T-helper 22 cell (primary cell): ENCODE measurements around the gene NBAS.

Source experiments
- DNase-seq: peaks from one replicate; pipeline ENCODE4 v3.0.0-alpha.2; 2020; ENCODE audit warnings: low read depth

The NBAS gene

GRCh38 chr2:15205562-15205961 lies 355.6 kb downstream of the NBAS start:
- DNase-seq: no peak

GRCh38 chr2:15201009-15201408 lies 360.1 kb downstream of the NBAS start:
- DNase-seq: no peak

GRCh38 chr2:15200581-15200980 lies 360.6 kb downstream of the NBAS start:
- no peak for DNase-seq

- DNase-seq: no peak
Observed at GRCh38 chr2:15198051-15198450, 363.1 kb downstream of the NBAS start.

GRCh38 chr2:15195813-15196212 lies 365.3 kb downstream of the NBAS start:
- DNase-seq: no peak

- no peak for DNase-seq
Observed at GRCh38 chr2:15191789-15192188, 369.3 kb downstream of the NBAS start.

- DNase-seq: no peak
Observed at GRCh38 chr2:15189216-15189615, 371.9 kb downstream of the NBAS start.

GRCh38 chr2:15187702-15188101 lies 373.4 kb downstream of the NBAS start:
- DNase-seq: no peak

- no peak for DNase-seq
Observed at GRCh38 chr2:15186118-15186517, 375.0 kb downstream of the NBAS start.

- no peak for DNase-seq
Observed at GRCh38 chr2:15184491-15184890, 376.6 kb downstream of the NBAS start.

GRCh38 chr2:15182275-15182674 lies 378.9 kb downstream of the NBAS start:
- no peak for DNase-seq

- no peak for DNase-seq
Observed at GRCh38 chr2:15181092-15181745, 379.9 kb downstream of the NBAS start.

GRCh38 chr2:15180379-15180778 lies 380.8 kb downstream of the NBAS start:
- DNase-seq: no peak

- DNase-seq: peak; percentile 10
Observed at GRCh38 chr2:15178946-15179345, 382.2 kb downstream of the NBAS start.

- peak; percentile 65 for DNase-seq
Observed at GRCh38 chr2:15177103-15177502, 384.0 kb downstream of the NBAS start.

GRCh38 chr2:15176604-15177003 lies 384.5 kb downstream of the NBAS start:
- DNase-seq: no peak

GRCh38 chr2:15174567-15174966 lies 386.6 kb downstream of the NBAS start:
- no peak for DNase-seq

- DNase-seq: no peak
Observed at GRCh38 chr2:15173501-15173900, 387.6 kb downstream of the NBAS start.

- DNase-seq: no peak
Observed at GRCh38 chr2:15172825-15173224, 388.3 kb downstream of the NBAS start.

GRCh38 chr2:15170070-15170775 lies 390.9 kb downstream of the NBAS start:
- no peak for DNase-seq

GRCh38 chr2:15169326-15170069 lies 391.6 kb downstream of the NBAS start:
- no peak for DNase-seq

GRCh38 chr2:15168116-15168515 lies 393.0 kb downstream of the NBAS start:
- no peak for DNase-seq

GRCh38 chr2:15166878-15167277 lies 394.3 kb downstream of the NBAS start:
- DNase-seq: no peak
